Activated T-helper 17 cell treated with anti-CD3 and anti-CD28 coated beads, Interleukin-2, amount 50 U/mL, for 72 hours (primary cell): ENCODE results near the gene ZNF175. TPM values are rescaled to one million over a fixed set of nuclear protein-coding genes. Genes with fewer than 3 reads are reported as not detected.
"Not testable (repeated sequence)": the region's sequence is repeated elsewhere in the genome, so short reads cannot be mapped to it uniquely, and the experiment has no call there.

Experiments used
- ATAC-seq: fragments of 150-1000 bp; cut with Tn5 transposase; replicated peaks from 2 replicates; pipeline ENCODE4 v1.10.0; 2021; ENCODE audit warnings: mild to moderate bottlenecking, moderate library complexity
- H3K27ac Mint-ChIP-seq: one replicate; pipeline ENCODE4 v1.8.0; 2022; ENCODE audit warnings: mixed read lengths
- H3K27me3 Mint-ChIP-seq: one replicate; pipeline ENCODE4 v1.8.0; 2022; ENCODE audit warnings: mixed read lengths
- H3K36me3 Mint-ChIP-seq: one replicate; pipeline ENCODE4 v1.8.0; 2022; ENCODE audit warnings: low read depth, mild to moderate bottlenecking, mixed read lengths
- H3K4me1 Mint-ChIP-seq: one replicate; pipeline ENCODE4 v1.8.0; 2022; ENCODE audit warnings: mixed read lengths
- H3K4me3 Mint-ChIP-seq: one replicate; pipeline ENCODE4 v1.8.0; 2022; ENCODE audit warnings: mild to moderate bottlenecking, mixed read lengths
- H3K9me3 Mint-ChIP-seq: one replicate; pipeline ENCODE4 v1.8.0; 2022; ENCODE audit warnings: mixed read lengths
- total RNA-seq, 2 donors: library from RNA; stranded (reverse); gene quantifications; one replicate each; pipeline ENCODE4 v1.2.3, GENCODE V29; 2022

The ZNF175 gene
- total RNA-seq, 2 donors from 2014 or later = 8.0 to 16.9 TPM

GRCh38 chr19:51614789-51615188 is 43.7 kb downstream of the ZNF175 start:
- Mint-ChIP-seq H3K36me3 (no peaks in the 10 kb centered on the region), H3K27me3 (peaks cover 35% of the 10 kb centered on the region), H3K4me1 (no peaks in the 10 kb centered on the region), H3K9me3 (peaks cover 8% of the 10 kb centered on the region), H3K27ac (no peak overlapping the region), H3K4me3 (no peak overlapping the region)
- no peak for ATAC-seq

- Mint-ChIP-seq H3K27me3 (peaks cover 30% of the 10 kb centered on the region), H3K4me3 (no peak overlapping the region), H3K36me3 (no peaks in the 10 kb centered on the region), H3K27ac (no peak overlapping the region), H3K4me1 (no peaks in the 10 kb centered on the region), H3K9me3 (peaks cover 8% of the 10 kb centered on the region)
- no peak for ATAC-seq
These were observed 44.9 kb downstream of the ZNF175 start for GRCh38 chr19:51615991-51616390.

- H3K9me3 Mint-ChIP-seq = no peaks in the 10 kb centered on the region
- no peaks in the 10 kb centered on the region for H3K4me1 Mint-ChIP-seq
- no peaks in the 10 kb centered on the region for H3K36me3 Mint-ChIP-seq
- H3K4me3 Mint-ChIP-seq = no peak overlapping the region
- no peak for ATAC-seq
- peaks cover 40% of the 10 kb centered on the region for H3K27me3 Mint-ChIP-seq
- H3K27ac Mint-ChIP-seq = no peak overlapping the region
These were observed 50.1 kb downstream of the ZNF175 start for GRCh38 chr19:51621178-51621577.

- peaks cover 44% of the 10 kb centered on the region for H3K27me3 Mint-ChIP-seq
- H3K36me3 Mint-ChIP-seq = no peaks in the 10 kb centered on the region
- no peak for ATAC-seq
- H3K27ac Mint-ChIP-seq = no peak overlapping the region
- no peaks in the 10 kb centered on the region for H3K9me3 Mint-ChIP-seq
- H3K4me3 Mint-ChIP-seq = no peak overlapping the region
- H3K4me1 Mint-ChIP-seq = no peaks in the 10 kb centered on the region
These were observed 55.6 kb downstream of the ZNF175 start for GRCh38 chr19:51626675-51627074.

GRCh38 chr19:51627491-51628138 is 56.5 kb downstream of the ZNF175 start:
- Mint-ChIP-seq H3K27me3 (peaks cover 39% of the 10 kb centered on the region), H3K36me3 (no peaks in the 10 kb centered on the region), H3K9me3 (no peaks in the 10 kb centered on the region), H3K27ac (no peak overlapping the region), H3K4me1 (no peaks in the 10 kb centered on the region), H3K4me3 (no peak overlapping the region)
- no peak for ATAC-seq

GRCh38 chr19:51628153-51628939 is 57.3 kb downstream of the ZNF175 start:
- ATAC-seq = no peak
- Mint-ChIP-seq H3K27me3 (peaks cover 34% of the 10 kb centered on the region), H3K36me3 (no peaks in the 10 kb centered on the region), H3K27ac (no peak overlapping the region), H3K4me1 (no peaks in the 10 kb centered on the region), H3K9me3 (no peaks in the 10 kb centered on the region), H3K4me3 (no peak overlapping the region)

GRCh38 chr19:51630315-51630714 is 59.2 kb downstream of the ZNF175 start, which contains the start of gene SIGLEC5:
Gene SIGLEC5, minus strand, starts transcription at chr19:51630401. Its CDS starts 66 bp downstream, at chr19:51630335.
- not testable (repeated sequence) for H3K4me3 Mint-ChIP-seq, H3K36me3 Mint-ChIP-seq, H3K27ac Mint-ChIP-seq

GRCh38 chr19:51632126-51632525 is 61.0 kb downstream of the ZNF175 start:
- Mint-ChIP-seq H3K4me3 (no peak overlapping the region), H3K27ac (no peak overlapping the region), H3K9me3 (peaks cover 3% of the 10 kb centered on the region), H3K4me1 (no peaks in the 10 kb centered on the region), H3K36me3 (no peaks in the 10 kb centered on the region), H3K27me3 (peaks cover 17% of the 10 kb centered on the region)
- ATAC-seq = no peak

More at GRCh38 chr19:51630315-51630714, 59.2 kb downstream of the ZNF175 start, which contains the start of gene SIGLEC5:
- not testable (repeated sequence) for H3K4me1 Mint-ChIP-seq, H3K9me3 Mint-ChIP-seq, ATAC-seq
- H3K27me3 Mint-ChIP-seq = peaks cover 20% of the 10 kb centered on the region

GRCh38 chr19:51637362-51637978 is 66.4 kb downstream of the ZNF175 start:
- H3K4me1 Mint-ChIP-seq = no peaks in the 10 kb centered on the region
- H3K36me3 Mint-ChIP-seq = no peaks in the 10 kb centered on the region
- ATAC-seq = no peak
- peaks cover 7% of the 10 kb centered on the region for H3K9me3 Mint-ChIP-seq
- no peak overlapping the region for H3K4me3 Mint-ChIP-seq
- peaks cover 34% of the 10 kb centered on the region for H3K27me3 Mint-ChIP-seq
- no peak overlapping the region for H3K27ac Mint-ChIP-seq

- H3K9me3 Mint-ChIP-seq = peaks cover 7% of the 10 kb centered on the region
- no peaks in the 10 kb centered on the region for H3K36me3 Mint-ChIP-seq
- H3K27me3 Mint-ChIP-seq = peaks cover 45% of the 10 kb centered on the region
- no peak for ATAC-seq
- H3K27ac Mint-ChIP-seq = no peak overlapping the region
- no peak overlapping the region for H3K4me3 Mint-ChIP-seq
- no peaks in the 10 kb centered on the region for H3K4me1 Mint-ChIP-seq
These were observed 68.8 kb downstream of the ZNF175 start for GRCh38 chr19:51639916-51640315.

GRCh38 chr19:51640386-51640785 is 69.3 kb downstream of the ZNF175 start:
- ATAC-seq = no peak
- peaks cover 7% of the 10 kb centered on the region for H3K9me3 Mint-ChIP-seq
- peaks cover 50% of the 10 kb centered on the region for H3K27me3 Mint-ChIP-seq

GRCh38 chr19:51641648-51642047 is 70.6 kb downstream of the ZNF175 start:
- H3K27ac Mint-ChIP-seq = no peak overlapping the region
- H3K4me1 Mint-ChIP-seq = no peaks in the 10 kb centered on the region
- no peaks in the 10 kb centered on the region for H3K36me3 Mint-ChIP-seq
- peaks cover 50% of the 10 kb centered on the region for H3K27me3 Mint-ChIP-seq
- ATAC-seq = no peak
- H3K9me3 Mint-ChIP-seq = peaks cover 7% of the 10 kb centered on the region
- H3K4me3 Mint-ChIP-seq = no peak overlapping the region

More at GRCh38 chr19:51640386-51640785, 69.3 kb downstream of the ZNF175 start:
- no peak overlapping the region for H3K27ac Mint-ChIP-seq
- H3K4me1 Mint-ChIP-seq = no peaks in the 10 kb centered on the region
- no peaks in the 10 kb centered on the region for H3K36me3 Mint-ChIP-seq
- H3K4me3 Mint-ChIP-seq = no peak overlapping the region
